Epithelial cell of esophagus (primary cell): ENCODE measurements around the gene ARRDC5.
"Not testable (repeated sequence)": the region's sequence is repeated elsewhere in the genome, so short reads cannot be mapped to it uniquely, and the experiment has no call there.

Experiments
- DNase-seq: peaks from one replicate; pipeline ENCODE4 v3.0.0; 2010; ENCODE audit warnings: low read depth
- H3K4me3 ChIP-seq: 2 replicates; pipeline ENCODE4 v1.5.1; 2011; ENCODE audit warnings: mild to moderate bottlenecking, low read length, control low read depth
- CTCF ChIP-seq: IDR thresholded peaks from 2 replicates; pipeline ENCODE4 v1.5.1; 2011; ENCODE audit warnings: low read depth, mild to moderate bottlenecking, low read length, control low read depth, inconsistent platforms; ENCODE audit not compliant: insufficient read depth; ENCODE audit errors: missing control alignments

ARRDC5 gene

GRCh38 chr19:4866595-4867424 is 35.9 kb downstream of the ARRDC5 start:
- DNase-seq = peak; percentile 47
- TF ChIP-seq CTCF = no peak
- H3K4me3 ChIP-seq = peak overlapping the region; percentile 88

GRCh38 chr19:4861147-4861546 is 41.5 kb downstream of the ARRDC5 start:
- peak; percentile 50 for DNase-seq
- TF ChIP-seq CTCF = no peak
- no peak overlapping the region for H3K4me3 ChIP-seq

GRCh38 chr19:4859697-4860096 is 43.0 kb downstream of the ARRDC5 start:
- no peak for TF ChIP-seq CTCF
- H3K4me3 ChIP-seq = no peak overlapping the region
- DNase-seq = no peak

GRCh38 chr19:4856468-4856867 is 46.2 kb downstream of the ARRDC5 start:
- not testable (repeated sequence) for H3K4me3 ChIP-seq, DNase-seq

GRCh38 chr19:4853506-4853905 is 49.2 kb downstream of the ARRDC5 start:
- DNase-seq, H3K4me3 ChIP-seq: not testable (repeated sequence)

- DNase-seq = no peak
- no peak for TF ChIP-seq CTCF
- no peak overlapping the region for H3K4me3 ChIP-seq
Observed at GRCh38 chr19:4852484-4852883, 50.2 kb downstream of the ARRDC5 start.

GRCh38 chr19:4851551-4852290 is 51.0 kb downstream of the ARRDC5 start:
- peak; percentile 78 for TF ChIP-seq CTCF
- no peak overlapping the region for H3K4me3 ChIP-seq
- peak; percentile 55 for DNase-seq

GRCh38 chr19:4849019-4849418 is 53.7 kb downstream of the ARRDC5 start:
- H3K4me3 ChIP-seq = no peak overlapping the region
- TF ChIP-seq CTCF = no peak
- DNase-seq = no peak
